ENCODE measurements around the gene PRICKLE1. TPM values are rescaled to one million over a fixed set of nuclear protein-coding genes. Genes with fewer than 3 reads are reported as not detected.

Gene PRICKLE1
- total and polyA plus RNA-seq, 2 of the 4 experiments (the other 2 are of a cell fraction), result 21.3 to 21.7 TPM

GRCh38 chr12:42590330-42590934 lies 886 bp upstream of the PRICKLE1 start:
- intact Hi-C loops (cut with micrococcal nuclease) (no loop called here), in situ Hi-C loops (cut with MboI; ENCODE audit: low sequenced_read_pairs) (no loop called here), dilution Hi-C loops (cut with HindIII; ENCODE audit: low sequenced_read_pairs, unreplicated experiment) (no loop called here)
- CTCF ChIA-PET, result no interaction called here
- Histone ChIP-seq H2BK20ac (ENCODE audit: low read depth, low read length) (peak overlapping the region; percentile 69), H3K14ac (replicated peaks; ENCODE audit: low read depth, low read length) (peak overlapping the region; percentile 70; the same call in 1 of the 2 replicates), H4K8ac (ENCODE audit: low read depth in 2 of 2, low read length in 2 of 2) (peak overlapping the region; percentile 38 to 62), H3K4me1 (ENCODE audit: control insufficient read depth, insufficient read depth, low read length) (peaks cover 12% of the 10 kb centered on the region), H2AK9ac (replicated peaks; ENCODE audit: low read depth, low read length, poor library complexity) (peak overlapping the region; percentile 73), H4K91ac (ENCODE audit: insufficient read depth, low read depth, low read length) (peak overlapping the region; percentile 63), H2AK5ac (ENCODE audit: low read depth, low read length) (no peak overlapping the region; the same call in 1 of the 2 replicates), H3K56ac (ENCODE audit: extremely low read depth, insufficient read depth, low read length) (peak overlapping the region; percentile 54; the same call in 1 of the 2 replicates), H3K9ac (ENCODE audit: low read depth, low read length) (peak overlapping the region; percentile 53), H3K4me3 (ENCODE audit: insufficient read depth, low read depth, low read length) (peak overlapping the region; percentile 89), H4K20me1 (ENCODE audit: insufficient read depth, low read length) (peaks cover 9% of the 10 kb centered on the region; the same call in 1 of the 2 replicates), H2BK15ac (ENCODE audit: low read depth, low read length) (peak overlapping the region; percentile 65; the same call in 1 of the 3 replicates), H2AFZ (replicated peaks; ENCODE audit: low read length, poor library complexity) (peak overlapping the region; percentile 95), H3K4ac (ENCODE audit: low read depth, low read length) (peak overlapping the region; percentile 92), H4K5ac (ENCODE audit: low read depth, low read length) (peak overlapping the region; percentile 84), H3K36me3 (ENCODE audit: control insufficient read depth, insufficient read depth, low read length) (no peaks in the 10 kb centered on the region), H2BK5ac (ENCODE audit: low read depth, low read length, poor library complexity, severe bottlenecking) (no peak overlapping the region), H3K9me3 (ENCODE audit: control insufficient read depth, insufficient read depth, low read length) (no peaks in the 10 kb centered on the region), H3K23ac (ENCODE audit: low read depth, low read length) (peak overlapping the region; percentile 79), H2BK120ac (ENCODE audit: low read depth, low read length) (peak overlapping the region; percentile 71), H3K79me1 (ENCODE audit: low read depth in 1 of 2, low read length in 2 of 2) (peaks cover 8 to 23% of the 10 kb centered on the region in 2 experiments; a peak in 3 of 4 replicates), H3K18ac (ENCODE audit: low read depth, low read length) (peak overlapping the region; percentile 54), H3K27me3 (ENCODE audit: control insufficient read depth, insufficient read depth, low read length) (peaks cover 14% of the 10 kb centered on the region), H3K27ac (ENCODE audit: insufficient read depth, low read length) (peak overlapping the region; percentile 4; the same call in 1 of the 2 replicates), H3K9me1 (ENCODE audit: insufficient read depth, low read length) (no peaks in the 10 kb centered on the region), H3K4me2 (ENCODE audit: low read depth, low read length) (peak overlapping the region; percentile 89)
- no peak for ATAC-seq (ENCODE audit: low read depth)
- DNase-seq, result no peak
- BruUV-seq (replicated peaks), result no TSS peak
- TF ChIP-seq CTCF (conservative IDR thresholded peaks at IDR 0.05; ENCODE audit: low read depth, low read length) (no peak), USF2 (IDR thresholded peaks at IDR 0.05; ENCODE audit: low read depth, low read length) (no peak), ELK1 (IDR thresholded peaks at IDR 0.05; ENCODE audit: borderline replicate concordance, low read depth, low read length) (no peak), MXI1 (IDR thresholded peaks at IDR 0.05; ENCODE audit: borderline replicate concordance, low read depth, low read length) (no peak), POLR2A (IDR thresholded peaks at IDR 0.05; ENCODE audit: low read depth, low read length) (no peak), RCOR1 (IDR thresholded peaks at IDR 0.05; ENCODE audit: insufficient replicate concordance, low read length) (no peak), FOS (IDR thresholded peaks at IDR 0.05; ENCODE audit: low read depth, low read length) (no peak), CHD1 (IDR thresholded peaks at IDR 0.05; ENCODE audit: low read depth, low read length) (no peak), BHLHE40 (IDR thresholded peaks at IDR 0.05; ENCODE audit: low read depth, low read length) (no peak)
- WGBS, 2 experiments (ENCODE audit: extremely low coverage in 2 of 2, insufficient read length in 1 of 2), result 7% methylated on average over 8 of the region's 25 CpGs; no CpG with 5 or more reads in 1 of the 2 experiments
- POLR2A ChIA-PET (ENCODE audit: unreplicated experiment), result interaction anchor here (0.6 kb wide), 1 partner anchor 689 kb away, joined by 12 read pairs; no protein-coding TSS in a partner anchor
